ENCODE measurements around the gene GPN2. TPM values are rescaled to one million over a fixed set of nuclear protein-coding genes. Genes with fewer than 3 reads are reported as not detected.
A peak's percentile ranks its signal among the peaks of the same experiment; 100 is the strongest.
"Not testable (repeated sequence)": the region's sequence is repeated elsewhere in the genome, so short reads cannot be mapped to it uniquely, and the experiment has no call there.

GPN2 gene
- polyA plus RNA-seq, 2 of the 4 experiments (the other 2 are of a cell fraction): 16.9 to 18.1 TPM

DNA sequence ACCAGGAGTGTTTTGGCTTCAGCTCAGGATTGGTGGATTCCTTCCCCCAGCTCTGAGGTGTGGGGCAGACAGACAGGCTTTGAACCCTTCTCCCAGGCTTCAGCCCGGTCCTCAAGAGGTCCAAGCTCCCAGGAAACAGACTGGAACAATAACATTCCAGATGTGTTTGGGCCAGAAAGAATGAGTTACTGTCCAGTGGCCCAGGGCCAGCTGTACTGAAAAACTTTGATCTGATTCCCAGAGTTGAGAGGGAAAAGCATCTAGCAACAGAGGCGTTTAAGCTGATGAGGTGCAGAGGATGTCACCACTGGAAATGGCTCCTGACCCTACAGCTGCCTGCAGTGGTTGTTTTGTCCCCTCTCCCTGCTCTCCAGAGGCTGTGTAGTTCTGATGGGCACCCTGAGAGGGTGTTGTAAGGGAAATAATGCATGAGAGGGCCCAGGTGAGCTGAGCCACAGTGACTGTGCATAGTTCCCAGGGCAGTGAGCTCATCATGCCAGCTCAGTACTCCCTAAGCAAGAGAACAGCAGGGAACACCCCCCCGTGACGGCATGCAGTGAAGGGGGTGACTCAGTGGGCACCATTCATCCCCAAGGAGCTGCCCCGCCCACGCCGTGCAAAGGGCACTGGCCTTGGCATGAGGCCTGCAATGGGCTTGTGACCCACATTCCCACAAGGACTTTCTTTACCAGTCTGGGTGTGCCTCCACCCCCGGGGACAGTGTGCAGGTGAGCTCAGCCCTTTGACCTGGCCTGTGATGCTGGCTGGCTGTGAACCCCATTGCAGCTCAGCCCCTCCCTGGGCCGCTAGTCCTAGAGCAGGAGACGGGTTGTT lies 40.9 kb downstream of the GPN2 start (continued):
- TF ChIP-seq, protein P1, sequence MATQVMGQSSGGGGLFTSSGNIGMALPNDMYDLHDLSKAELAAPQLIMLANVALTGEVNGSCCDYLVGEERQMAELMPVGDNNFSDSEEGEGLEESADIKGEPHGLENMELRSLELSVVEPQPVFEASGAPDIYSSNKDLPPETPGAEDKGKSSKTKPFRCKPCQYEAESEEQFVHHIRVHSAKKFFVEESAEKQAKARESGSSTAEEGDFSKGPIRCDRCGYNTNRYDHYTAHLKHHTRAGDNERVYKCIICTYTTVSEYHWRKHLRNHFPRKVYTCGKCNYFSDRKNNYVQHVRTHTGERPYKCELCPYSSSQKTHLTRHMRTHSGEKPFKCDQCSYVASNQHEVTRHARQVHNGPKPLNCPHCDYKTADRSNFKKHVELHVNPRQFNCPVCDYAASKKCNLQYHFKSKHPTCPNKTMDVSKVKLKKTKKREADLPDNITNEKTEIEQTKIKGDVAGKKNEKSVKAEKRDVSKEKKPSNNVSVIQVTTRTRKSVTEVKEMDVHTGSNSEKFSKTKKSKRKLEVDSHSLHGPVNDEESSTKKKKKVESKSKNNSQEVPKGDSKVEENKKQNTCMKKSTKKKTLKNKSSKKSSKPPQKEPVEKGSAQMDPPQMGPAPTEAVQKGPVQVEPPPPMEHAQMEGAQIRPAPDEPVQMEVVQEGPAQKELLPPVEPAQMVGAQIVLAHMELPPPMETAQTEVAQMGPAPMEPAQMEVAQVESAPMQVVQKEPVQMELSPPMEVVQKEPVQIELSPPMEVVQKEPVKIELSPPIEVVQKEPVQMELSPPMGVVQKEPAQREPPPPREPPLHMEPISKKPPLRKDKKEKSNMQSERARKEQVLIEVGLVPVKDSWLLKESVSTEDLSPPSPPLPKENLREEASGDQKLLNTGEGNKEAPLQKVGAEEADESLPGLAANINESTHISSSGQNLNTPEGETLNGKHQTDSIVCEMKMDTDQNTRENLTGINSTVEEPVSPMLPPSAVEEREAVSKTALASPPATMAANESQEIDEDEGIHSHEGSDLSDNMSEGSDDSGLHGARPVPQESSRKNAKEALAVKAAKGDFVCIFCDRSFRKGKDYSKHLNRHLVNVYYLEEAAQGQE (IDR thresholded peaks at IDR 0.05): no peak
- no peak for TF ChIP-seq ZFP36 (IDR thresholded peaks at IDR 0.05; ENCODE audit: borderline replicate concordance, partially characterized antibody)
- TF ChIP-seq MAZ (IDR thresholded peaks at IDR 0.05; ENCODE audit: borderline replicate concordance, low read depth, low read length): no peak
- no peak for TF ChIP-seq ZC3H11A (IDR thresholded peaks at IDR 0.05)
- no peak for TF ChIP-seq TFCP2L1 (CRISPR knock-in tag; IDR thresholded peaks at IDR 0.05)
- TF ChIP-seq NPAS2 (CRISPR knock-in tag; IDR thresholded peaks at IDR 0.05; ENCODE audit: borderline replicate concordance): no peak
- TF ChIP-seq CEBPB (IDR thresholded peaks at IDR 0.05): no peak
- 0 out of 2 replicates have a peak, but pooled peaks have one; percentile 48 for TF ChIP-seq FOXS1 (CRISPR knock-in tag; IDR thresholded peaks at IDR 0.05)
- TF ChIP-seq RARB (CRISPR knock-in tag; IDR thresholded peaks at IDR 0.05): no peak; the same call in 1 of the 2 replicates
- TF ChIP-seq, protein P2, sequence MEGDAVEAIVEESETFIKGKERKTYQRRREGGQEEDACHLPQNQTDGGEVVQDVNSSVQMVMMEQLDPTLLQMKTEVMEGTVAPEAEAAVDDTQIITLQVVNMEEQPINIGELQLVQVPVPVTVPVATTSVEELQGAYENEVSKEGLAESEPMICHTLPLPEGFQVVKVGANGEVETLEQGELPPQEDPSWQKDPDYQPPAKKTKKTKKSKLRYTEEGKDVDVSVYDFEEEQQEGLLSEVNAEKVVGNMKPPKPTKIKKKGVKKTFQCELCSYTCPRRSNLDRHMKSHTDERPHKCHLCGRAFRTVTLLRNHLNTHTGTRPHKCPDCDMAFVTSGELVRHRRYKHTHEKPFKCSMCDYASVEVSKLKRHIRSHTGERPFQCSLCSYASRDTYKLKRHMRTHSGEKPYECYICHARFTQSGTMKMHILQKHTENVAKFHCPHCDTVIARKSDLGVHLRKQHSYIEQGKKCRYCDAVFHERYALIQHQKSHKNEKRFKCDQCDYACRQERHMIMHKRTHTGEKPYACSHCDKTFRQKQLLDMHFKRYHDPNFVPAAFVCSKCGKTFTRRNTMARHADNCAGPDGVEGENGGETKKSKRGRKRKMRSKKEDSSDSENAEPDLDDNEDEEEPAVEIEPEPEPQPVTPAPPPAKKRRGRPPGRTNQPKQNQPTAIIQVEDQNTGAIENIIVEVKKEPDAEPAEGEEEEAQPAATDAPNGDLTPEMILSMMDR (IDR thresholded peaks at IDR 0.05): no peak

DNA sequence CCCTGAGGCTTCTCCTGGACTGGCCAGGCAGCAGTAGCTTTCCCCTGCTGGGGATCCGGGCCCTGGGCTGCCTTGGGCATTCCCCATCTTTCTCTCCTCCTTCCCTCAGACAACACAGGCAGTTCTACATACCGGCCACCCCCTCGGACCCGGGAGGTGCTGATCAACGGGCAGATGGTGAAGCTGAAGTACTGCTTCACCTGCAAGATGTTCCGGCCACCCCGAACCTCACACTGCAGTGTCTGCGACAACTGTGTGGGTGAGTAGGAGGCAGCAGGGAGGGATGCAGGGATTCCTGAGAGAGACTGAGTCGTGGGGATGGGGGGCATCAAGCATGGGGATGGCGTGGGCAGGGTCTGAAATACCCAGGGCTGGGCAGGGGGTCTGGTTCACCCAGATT lies 41.6 kb downstream of the GPN2 start:
- Histone ChIP-seq H3K9me3 (no peaks in the 10 kb centered on the region), H3K27ac (peak overlapping the region; percentile 94 to 97), H3K4me1 (peaks cover 54% of the 10 kb centered on the region), H3K4me3 (no peak overlapping the region), H3K4me2 (peak overlapping the region; percentile 63)
- 61% methylated on average over 6 of the region's 10 CpGs for WGBS (ENCODE audit: missing lambda C conversion rate)
- ATAC-seq: no peak
- TF ChIP-seq FOXS1 (CRISPR knock-in tag; IDR thresholded peaks at IDR 0.05) (no peak), JUN (IDR thresholded peaks at IDR 0.05) (no peak), HOXB13 (CRISPR knock-in tag; IDR thresholded peaks at IDR 0.05; ENCODE audit: low read depth) (0 out of 2 replicates have a peak, but pooled peaks have one; percentile 19)
- CTCF ChIA-PET: interaction anchor here (0.7 to 5.3 kb wide), 9 partner anchors 12 to 246 kb away, joined by 3 to 57 read pairs (median 5); partner anchors contain the start of genes SFN and ZDHHC18
- DNase-seq (ENCODE audit: low read depth in 1 of 2, low spot score in 1 of 2): no peak
- POLR2A ChIA-PET: interaction anchor here (0.9 to 1.5 kb wide), 4 partner anchors 15 to 52 kb away, joined by 3 to 18 read pairs (median 6); partner anchors contain the start of genes GPATCH3, SFN and ZDHHC18
- no peak for FAIRE-seq

DNA sequence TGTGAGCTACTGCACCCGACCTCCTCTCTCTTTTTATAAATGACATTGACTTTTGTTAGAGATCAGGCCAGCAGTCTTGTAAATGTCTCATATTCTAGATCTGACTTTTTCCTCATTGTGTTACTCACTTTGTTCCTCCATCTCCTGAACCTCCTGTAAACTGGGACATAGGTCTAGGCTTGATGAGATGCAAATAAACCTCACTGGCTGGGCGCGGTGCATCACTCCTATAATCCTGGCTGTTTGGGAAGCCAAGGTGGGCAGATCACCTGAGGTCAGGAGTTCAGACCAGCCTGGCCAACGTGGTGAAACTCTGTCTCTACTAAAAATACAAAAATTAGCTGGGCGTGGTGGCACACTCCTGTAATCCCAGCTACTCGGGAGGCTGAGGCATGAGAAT lies 42.3 kb downstream of the GPN2 start:
- DNase-seq (ENCODE audit: low read depth in 1 of 2, low spot score in 1 of 2); POLR2A ChIA-PET; FAIRE-seq; ATAC-seq; H3K4me3 ChIP-seq; H3K9me3 ChIP-seq: not testable (repeated sequence)
- peak overlapping the region; percentile 94 to 97 for H3K27ac ChIP-seq
- CTCF ChIA-PET: interaction anchor here (0.7 to 5.3 kb wide), 7 partner anchors 13 to 245 kb away, joined by 3 to 57 read pairs (median 6); partner anchors contain the start of genes SFN and ZDHHC18
- peaks cover 48% of the 10 kb centered on the region for H3K4me1 ChIP-seq
- H3K4me2 ChIP-seq: peak overlapping the region; percentile 63
- whole genome bisulfite sequencing (ENCODE audit: missing lambda C conversion rate): 71% methylated on average over 6 of the region's 6 CpGs
